ENCODE data around the gene MIER3. TPM values are rescaled to one million over a fixed set of nuclear protein-coding genes. Genes with fewer than 3 reads are reported as not detected.

The MIER3 gene
- polyA plus RNA-seq, 2 of the 4 experiments (the other 2 are of a cell fraction) = 9.4 to 26.1 TPM

DNA sequence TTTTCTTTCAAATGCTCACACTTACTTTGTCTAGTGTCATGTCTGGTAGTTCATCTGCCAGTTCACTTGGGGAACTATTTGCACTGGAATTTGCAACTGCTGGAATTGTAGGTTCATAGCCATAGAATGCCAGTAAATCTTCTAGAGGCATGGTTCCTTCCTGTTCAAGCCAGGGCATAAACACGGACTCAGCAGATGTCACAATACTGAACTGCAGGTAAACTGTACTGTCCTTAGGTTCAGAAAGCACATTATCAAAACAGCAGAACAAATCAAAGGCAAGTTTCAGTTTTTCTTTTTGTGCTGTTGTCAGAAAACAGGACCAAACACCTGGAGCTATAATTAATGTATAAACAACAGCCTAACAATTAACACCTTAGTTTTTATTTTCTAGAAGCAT lies 13.1 kb downstream of the MIER3 start:
- WGBS (ENCODE audit: missing lambda C conversion rate) = 77% methylated on average over 1 of the region's 1 CpG
- no peak for TF ChIP-seq TP53 (CRISPR knock-in tag; IDR thresholded peaks at IDR 0.05)
- TF ChIP-seq, protein P1, sequence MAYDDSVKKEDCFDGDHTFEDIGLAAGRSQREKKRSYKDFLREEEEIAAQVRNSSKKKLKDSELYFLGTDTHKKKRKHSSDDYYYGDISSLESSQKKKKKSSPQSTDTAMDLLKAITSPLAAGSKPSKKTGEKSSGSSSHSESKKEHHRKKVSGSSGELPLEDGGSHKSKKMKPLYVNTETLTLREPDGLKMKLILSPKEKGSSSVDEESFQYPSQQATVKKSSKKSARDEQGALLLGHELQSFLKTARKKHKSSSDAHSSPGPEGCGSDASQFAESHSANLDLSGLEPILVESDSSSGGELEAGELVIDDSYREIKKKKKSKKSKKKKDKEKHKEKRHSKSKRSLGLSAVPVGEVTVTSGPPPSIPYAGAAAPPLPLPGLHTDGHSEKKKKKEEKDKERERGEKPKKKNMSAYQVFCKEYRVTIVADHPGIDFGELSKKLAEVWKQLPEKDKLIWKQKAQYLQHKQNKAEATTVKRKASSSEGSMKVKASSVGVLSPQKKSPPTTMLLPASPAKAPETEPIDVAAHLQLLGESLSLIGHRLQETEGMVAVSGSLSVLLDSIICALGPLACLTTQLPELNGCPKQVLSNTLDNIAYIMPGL (CRISPR knock-in tag; IDR thresholded peaks at IDR 0.05; ENCODE audit: borderline replicate concordance) = no peak
- no peak for TF ChIP-seq ZC3H11A (IDR thresholded peaks at IDR 0.05)
- TF ChIP-seq, protein P2, sequence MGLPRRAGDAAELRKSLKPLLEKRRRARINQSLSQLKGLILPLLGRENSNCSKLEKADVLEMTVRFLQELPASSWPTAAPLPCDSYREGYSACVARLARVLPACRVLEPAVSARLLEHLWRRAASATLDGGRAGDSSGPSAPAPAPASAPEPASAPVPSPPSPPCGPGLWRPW (IDR thresholded peaks at IDR 0.05) = no peak
- no peak for TF ChIP-seq FOSL2 (IDR thresholded peaks at IDR 0.05)
- no peak for TF ChIP-seq FOSL2 (CRISPR knock-in tag; IDR thresholded peaks at IDR 0.05)
- TF ChIP-seq PHF8 (IDR thresholded peaks at IDR 0.05; ENCODE audit: borderline replicate concordance, low read depth) = no peak
- TF ChIP-seq CHD2 (IDR thresholded peaks at IDR 0.05; ENCODE audit: low read length, partially characterized antibody) = no peak
- TF ChIP-seq ZSCAN20 (CRISPR knock-in tag; IDR thresholded peaks at IDR 0.05) = no peak
- TF ChIP-seq CHD4 (IDR thresholded peaks at IDR 0.05; ENCODE audit: borderline replicate concordance) = no peak
- TF ChIP-seq HEYL (CRISPR knock-in tag; IDR thresholded peaks at IDR 0.05) = no peak
- no peak for TF ChIP-seq KDM5A (IDR thresholded peaks at IDR 0.05)
- TF ChIP-seq CEBPB (IDR thresholded peaks at IDR 0.05) = no peak
- H3K4me1 ChIP-seq = no peaks in the 10 kb centered on the region
- no peaks in the 10 kb centered on the region for H3K9me3 ChIP-seq
- H3K4me3 ChIP-seq = no peak overlapping the region
- H3K4me2 ChIP-seq = no peak overlapping the region
- no peak overlapping the region for H3K27ac ChIP-seq
- ChIA-PET POLR2A (no interaction called here), CTCF (no interaction called here)
- no peak for FAIRE-seq
- no peak for DNase-seq (ENCODE audit: low read depth in 1 of 2, low spot score in 1 of 2)
- no peak for ATAC-seq

DNA sequence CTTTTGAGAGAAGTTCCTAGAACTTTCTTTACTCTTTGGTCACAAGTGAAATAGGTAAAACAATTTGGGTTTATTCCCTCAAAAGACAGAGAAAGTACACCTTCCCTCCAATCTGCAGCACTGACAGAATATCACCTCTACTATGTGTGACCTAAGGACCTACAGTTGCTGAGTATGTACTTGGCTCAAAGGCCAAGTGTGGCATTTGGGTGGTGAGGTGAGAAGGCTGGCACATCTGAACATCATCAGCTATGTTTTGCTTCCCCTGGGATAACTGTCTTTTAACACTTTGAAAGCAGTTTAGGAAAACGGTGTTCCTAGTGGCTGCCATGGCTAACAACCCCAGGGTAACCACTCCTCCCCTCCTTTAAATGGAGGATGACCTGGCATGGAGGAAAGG lies 17.6 kb downstream of the MIER3 start:
- H3K4me3 ChIP-seq = no peak overlapping the region
- no peaks in the 10 kb centered on the region for H3K4me1 ChIP-seq
- FAIRE-seq = no peak
- POLR2A ChIA-PET = no interaction called here
- H3K27ac ChIP-seq = no peak overlapping the region
- no peak for DNase-seq (ENCODE audit: low read depth in 1 of 2, low spot score in 1 of 2)
- H3K4me2 ChIP-seq = no peak overlapping the region
- no peaks in the 10 kb centered on the region for H3K9me3 ChIP-seq
- 73% methylated on average over 1 of the region's 1 CpG for WGBS (ENCODE audit: missing lambda C conversion rate)
- CTCF ChIA-PET = interaction anchor here (0.5 kb wide), 1 partner anchor 17 kb away, joined by 3 read pairs; no protein-coding TSS in a partner anchor
- ATAC-seq = no peak
- TF ChIP-seq FOSL2 (IDR thresholded peaks at IDR 0.05) (no peak), FOSL2 (CRISPR knock-in tag; IDR thresholded peaks at IDR 0.05) (no peak), CBX8 (IDR thresholded peaks at IDR 0.05) (no peak), FOSB (CRISPR knock-in tag; IDR thresholded peaks at IDR 0.05) (no peak), KDM5A (IDR thresholded peaks at IDR 0.05) (no peak), RFX5 (IDR thresholded peaks at IDR 0.05) (no peak), ZC3H11A (IDR thresholded peaks at IDR 0.05) (no peak), EHF (CRISPR knock-in tag; IDR thresholded peaks at IDR 0.05) (no peak), BHLHE40 (IDR thresholded peaks at IDR 0.05; ENCODE audit: low read depth, low read length) (no peak), SMC3 (IDR thresholded peaks at IDR 0.05) (no peak), HEYL (CRISPR knock-in tag; IDR thresholded peaks at IDR 0.05) (no peak), RCOR1 (IDR thresholded peaks at IDR 0.05; ENCODE audit: low read depth, low read length) (no peak), ZNF302 (CRISPR knock-in tag; IDR thresholded peaks at IDR 0.05) (no peak)
- TF ChIP-seq, protein P1 (CRISPR knock-in tag; IDR thresholded peaks at IDR 0.05; ENCODE audit: borderline replicate concordance) = no peak
- TF ChIP-seq, protein P3, sequence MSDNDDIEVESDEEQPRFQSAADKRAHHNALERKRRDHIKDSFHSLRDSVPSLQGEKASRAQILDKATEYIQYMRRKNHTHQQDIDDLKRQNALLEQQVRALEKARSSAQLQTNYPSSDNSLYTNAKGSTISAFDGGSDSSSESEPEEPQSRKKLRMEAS (IDR thresholded peaks at IDR 0.05) = no peak

All from A549 (cell line).